HTR-8/SVneo (cell line): ENCODE data around the gene CDH4.

Source experiments
- DNase-seq: peaks from one replicate; pipeline ENCODE4 v3.0.0; 2011; ENCODE audit warnings: low spot score, mixed read lengths; ENCODE audit not compliant: insufficient read length
- FAIRE-seq: peaks from 2 replicates; lab custom pipeline; 2011; peaks lifted over from hg19 to GRCh38; lab: Jason Lieb, UNC

CDH4 gene

GRCh38 chr20:61645732-61646131 is 393.7 kb downstream of the CDH4 start:
- FAIRE-seq (peak; percentile 52), DNase-seq (no peak)

- no peak for FAIRE-seq
- no peak for DNase-seq
Measured at GRCh38 chr20:61646453-61646852, 394.4 kb downstream of the CDH4 start.

- DNase-seq: no peak
- peak; percentile 67 for FAIRE-seq
Measured at GRCh38 chr20:61646986-61647385, 394.9 kb downstream of the CDH4 start.

GRCh38 chr20:61647702-61648101 is 395.6 kb downstream of the CDH4 start:
- FAIRE-seq (peak; percentile 52), DNase-seq (no peak)

- no peak for FAIRE-seq
Measured at GRCh38 chr20:61649105-61649859, 397.2 kb downstream of the CDH4 start.

GRCh38 chr20:61649860-61650162 is 397.8 kb downstream of the CDH4 start:
- FAIRE-seq: no peak
- no peak for DNase-seq

More at GRCh38 chr20:61649105-61649859, 397.2 kb downstream of the CDH4 start:
- DNase-seq: no peak

- DNase-seq (no peak), FAIRE-seq (peak; percentile 92)
Measured at GRCh38 chr20:61650912-61651733, 399.1 kb downstream of the CDH4 start.

- DNase-seq (no peak), FAIRE-seq (peak; percentile 9)
Measured at GRCh38 chr20:61652146-61652545, 400.1 kb downstream of the CDH4 start.

- DNase-seq: no peak
- no peak for FAIRE-seq
Measured at GRCh38 chr20:61654726-61655125, 402.7 kb downstream of the CDH4 start.

- FAIRE-seq (peak; percentile 68), DNase-seq (no peak)
Measured at GRCh38 chr20:61655591-61655990, 403.5 kb downstream of the CDH4 start.

- DNase-seq: no peak
- peak; percentile 40 for FAIRE-seq
Measured at GRCh38 chr20:61656198-61656597, 404.1 kb downstream of the CDH4 start.

GRCh38 chr20:61657721-61658377 is 405.8 kb downstream of the CDH4 start:
- FAIRE-seq: no peak

GRCh38 chr20:61658563-61658962 is 406.5 kb downstream of the CDH4 start:
- DNase-seq (no peak), FAIRE-seq (peak; percentile 58)

More at GRCh38 chr20:61657721-61658377, 405.8 kb downstream of the CDH4 start:
- no peak for DNase-seq

GRCh38 chr20:61659246-61659993 is 407.4 kb downstream of the CDH4 start:
- DNase-seq: no peak
- no peak for FAIRE-seq

- FAIRE-seq (no peak), DNase-seq (no peak)
Measured at GRCh38 chr20:61659994-61660346, 407.9 kb downstream of the CDH4 start.

- FAIRE-seq: no peak
Measured at GRCh38 chr20:61660559-61660958, 408.5 kb downstream of the CDH4 start.

GRCh38 chr20:61661025-61661424 is 409.0 kb downstream of the CDH4 start:
- FAIRE-seq (peak; percentile 13), DNase-seq (no peak)

More at GRCh38 chr20:61660559-61660958, 408.5 kb downstream of the CDH4 start:
- no peak for DNase-seq

- no peak for DNase-seq
- no peak for FAIRE-seq
Measured at GRCh38 chr20:61661583-61661982, 409.5 kb downstream of the CDH4 start.

GRCh38 chr20:61662226-61662967 is 410.3 kb downstream of the CDH4 start:
- DNase-seq (no peak), FAIRE-seq (no peak)

- no peak for FAIRE-seq
- DNase-seq: no peak
Measured at GRCh38 chr20:61662968-61663331, 410.9 kb downstream of the CDH4 start.
